ENCODE data around the gene MRPL52.
"Not testable (repeated sequence)": the region's sequence is repeated elsewhere in the genome, so short reads cannot be mapped to it uniquely, and the experiment has no call there.

MRPL52 gene

GRCh38 chr14:22824711-22825359 is 4.9 kb upstream of the MRPL52 start:
- Histone ChIP-seq H3K36me3 (ENCODE audit: insufficient read depth, low read length) (no peaks in the 10 kb centered on the region; the same call in 1 of the 2 replicates), H2AFZ (ENCODE audit: low read depth, low read length) (peak overlapping the region; percentile 71), H3K4me3 (ENCODE audit: low read depth in 1 of 2, low read length in 2 of 2) (peak overlapping the region in 1 of 2 experiments; percentile 4; a peak in 1 of 4 replicates), H3K27me3 (ENCODE audit: insufficient read depth, low read length, poor library complexity) (no peaks in the 10 kb centered on the region), H4K20me1 (ENCODE audit: insufficient read depth, low read length) (no peaks in the 10 kb centered on the region), H3K79me2 (ENCODE audit: insufficient read depth, low read length) (peaks cover under 1% of the 10 kb centered on the region), H3K4me1 (ENCODE audit: insufficient read depth, low read length) (peaks cover 35% of the 10 kb centered on the region), H3K9ac (ENCODE audit: low read depth, low read length) (peak overlapping the region; percentile 39), H3K4me2 (ENCODE audit: insufficient read depth, low read length) (peak overlapping the region; percentile 54), H3K9me3 (ENCODE audit: insufficient read depth, low read length, severe bottlenecking) (no peaks in the 10 kb centered on the region), H3K27ac (ENCODE audit: low read length) (peak overlapping the region; percentile 88)
- no peak for TF ChIP-seq EZH2 (IDR thresholded peaks at IDR 0.05; ENCODE audit: borderline replicate concordance, low read depth, low read length, severe bottlenecking)
- TF ChIP-seq CTCF (IDR thresholded peaks at IDR 0.05; ENCODE audit: borderline replicate concordance, extremely low read depth, low read length, poor library complexity, severe bottlenecking), result no peak
- DNase-seq (peak; percentile 84), ATAC-seq (ENCODE audit: insufficient read depth, low read depth) (peak; percentile 88)

- peaks cover 25% of the 10 kb centered on the region for H3K36me3 ChIP-seq (ENCODE audit: insufficient read depth, low read length)
- not testable (repeated sequence) for H3K9me3 ChIP-seq (ENCODE audit: insufficient read depth, low read length, severe bottlenecking); H4K20me1 ChIP-seq (ENCODE audit: insufficient read depth, low read length); H3K27me3 ChIP-seq (ENCODE audit: insufficient read depth, low read length, poor library complexity); ATAC-seq (ENCODE audit: insufficient read depth, low read depth); DNase-seq
- peak overlapping the region; percentile 63 for H3K4me2 ChIP-seq (ENCODE audit: insufficient read depth, low read length)
- peak overlapping the region; percentile 90 for H3K27ac ChIP-seq (ENCODE audit: low read length)
- H3K4me3 ChIP-seq (ENCODE audit: low read depth in 1 of 2, low read length in 2 of 2), result peak overlapping the region; percentile 92 to 93; a peak in 3 of 4 replicates
- peaks cover 18% of the 10 kb centered on the region for H3K79me2 ChIP-seq (ENCODE audit: insufficient read depth, low read length)
- H3K4me1 ChIP-seq (ENCODE audit: insufficient read depth, low read length), result peaks cover 46% of the 10 kb centered on the region
- peak overlapping the region; percentile 97 for H2AFZ ChIP-seq (ENCODE audit: low read depth, low read length)
- peak overlapping the region; percentile 96 for H3K9ac ChIP-seq (ENCODE audit: low read depth, low read length)
These were observed 519 bp upstream of the MRPL52 start for GRCh38 chr14:22829076-22829660.

GRCh38 chr14:22830443-22831010 is 840 bp downstream of the MRPL52 start:
- TF ChIP-seq CTCF (IDR thresholded peaks at IDR 0.05; ENCODE audit: borderline replicate concordance, extremely low read depth, low read length, poor library complexity, severe bottlenecking) (peak; percentile 1), EZH2 (IDR thresholded peaks at IDR 0.05; ENCODE audit: borderline replicate concordance, low read depth, low read length, severe bottlenecking) (no peak)
- Histone ChIP-seq H3K79me2 (ENCODE audit: insufficient read depth, low read length) (peaks cover 18% of the 10 kb centered on the region), H3K4me1 (ENCODE audit: insufficient read depth, low read length) (peaks cover 32% of the 10 kb centered on the region), H3K4me2 (ENCODE audit: insufficient read depth, low read length) (peak overlapping the region; percentile 63), H3K27ac (ENCODE audit: low read length) (peak overlapping the region; percentile 90), H3K4me3 (ENCODE audit: low read depth in 1 of 2, low read length in 2 of 2) (peak overlapping the region; percentile 92 to 93), H3K27me3 (ENCODE audit: insufficient read depth, low read length, poor library complexity) (no peaks in the 10 kb centered on the region), H3K36me3 (ENCODE audit: insufficient read depth, low read length) (peaks cover 34% of the 10 kb centered on the region), H3K9ac (ENCODE audit: low read depth, low read length) (peak overlapping the region; percentile 96), H3K9me3 (ENCODE audit: insufficient read depth, low read length, severe bottlenecking) (no peaks in the 10 kb centered on the region), H4K20me1 (ENCODE audit: insufficient read depth, low read length) (no peaks in the 10 kb centered on the region), H2AFZ (ENCODE audit: low read depth, low read length) (peak overlapping the region; percentile 97)
- 0 out of 3 replicates have a peak, but pooled peaks have one; percentile 1 for ATAC-seq (ENCODE audit: insufficient read depth, low read depth)
- no peak for DNase-seq

GRCh38 chr14:22835505-22835904 is 5.8 kb downstream of the MRPL52 start:
- peaks cover 34% of the 10 kb centered on the region for H3K36me3 ChIP-seq (ENCODE audit: insufficient read depth, low read length)
- H3K4me2 ChIP-seq (ENCODE audit: insufficient read depth, low read length), result no peak overlapping the region
- DNase-seq, result no peak
- no peaks in the 10 kb centered on the region for H3K27me3 ChIP-seq (ENCODE audit: insufficient read depth, low read length, poor library complexity)
- H3K4me3 ChIP-seq (ENCODE audit: low read depth in 1 of 2, low read length in 2 of 2), result no peak overlapping the region
- no peaks in the 10 kb centered on the region for H4K20me1 ChIP-seq (ENCODE audit: insufficient read depth, low read length)
- H3K79me2 ChIP-seq (ENCODE audit: insufficient read depth, low read length), result peaks cover 11% of the 10 kb centered on the region
- no peak overlapping the region for H2AFZ ChIP-seq (ENCODE audit: low read depth, low read length)
- peaks cover 11% of the 10 kb centered on the region for H3K4me1 ChIP-seq (ENCODE audit: insufficient read depth, low read length)
- H3K9me3 ChIP-seq (ENCODE audit: insufficient read depth, low read length, severe bottlenecking), result no peaks in the 10 kb centered on the region
- TF ChIP-seq EZH2 (IDR thresholded peaks at IDR 0.05; ENCODE audit: borderline replicate concordance, low read depth, low read length, severe bottlenecking), result no peak
- no peak for TF ChIP-seq CTCF (IDR thresholded peaks at IDR 0.05; ENCODE audit: borderline replicate concordance, extremely low read depth, low read length, poor library complexity, severe bottlenecking)
- ATAC-seq (ENCODE audit: insufficient read depth, low read depth), result no peak
- no peak overlapping the region for H3K27ac ChIP-seq (ENCODE audit: low read length)
- no peak overlapping the region for H3K9ac ChIP-seq (ENCODE audit: low read depth, low read length)
